Measurements from ENCODE around the gene TRAK1.

TRAK1 gene

GRCh38 chr3:42250761-42251160 lies 159.6 kb downstream of the TRAK1 start:
- CTCF ChIA-PET, result interaction anchor here (0.6 to 1.7 kb wide), 3 partner anchors 193 to 298 kb away, joined by 3 read pairs; no protein-coding TSS in a partner anchor
- TF ChIP-seq CTCF (IDR thresholded peaks at IDR 0.05; ENCODE audit: control extremely low read depth, extremely low read depth, low read depth, missing control alignments), result no peak

GRCh38 chr3:42254566-42254965 lies 163.4 kb downstream of the TRAK1 start:
- ChIA-PET POLR2A (no interaction called here), CTCF (interaction anchor here (1.2 to 1.4 kb wide), 3 partner anchors 9 to 25 kb away, joined by 3 to 5 read pairs (median 3); no protein-coding TSS in a partner anchor)
- DNase-seq (ENCODE audit: extremely low spot score), result no peak

More at GRCh38 chr3:42250761-42251160, 159.6 kb downstream of the TRAK1 start:
- no peak for DNase-seq (ENCODE audit: extremely low spot score)
- POLR2A ChIA-PET, result no interaction called here

GRCh38 chr3:42256135-42256819 lies 165.1 kb downstream of the TRAK1 start:
- ChIA-PET CTCF (interaction anchor here (1.4 to 1.5 kb wide), 2 partner anchors 9 to 15 kb away, joined by 3 to 5 read pairs; no protein-coding TSS in a partner anchor), POLR2A (no interaction called here)
- TF ChIP-seq CTCF (IDR thresholded peaks at IDR 0.05; ENCODE audit: control extremely low read depth, extremely low read depth, low read depth, missing control alignments), result no peak
- DNase-seq (ENCODE audit: extremely low spot score), result no peak

More at GRCh38 chr3:42254566-42254965, 163.4 kb downstream of the TRAK1 start:
- no peak for TF ChIP-seq CTCF (IDR thresholded peaks at IDR 0.05; ENCODE audit: control extremely low read depth, extremely low read depth, low read depth, missing control alignments)

GRCh38 chr3:42257007-42257406 lies 165.8 kb downstream of the TRAK1 start:
- ChIA-PET POLR2A (no interaction called here), CTCF (interaction anchor here (1.5 kb wide), 1 partner anchor 10 kb away, joined by 5 read pairs; no protein-coding TSS in a partner anchor)
- no peak for DNase-seq (ENCODE audit: extremely low spot score)
- TF ChIP-seq CTCF (IDR thresholded peaks at IDR 0.05; ENCODE audit: control extremely low read depth, extremely low read depth, low read depth, missing control alignments), result no peak

- ChIA-PET POLR2A (no interaction called here), CTCF (interaction anchor here (4.4 kb wide), 1 partner anchor 14 kb away, joined by 35 read pairs; no protein-coding TSS in a partner anchor)
- no peak for DNase-seq (ENCODE audit: extremely low spot score)
- TF ChIP-seq CTCF (IDR thresholded peaks at IDR 0.05; ENCODE audit: control extremely low read depth, extremely low read depth, low read depth, missing control alignments), result no peak
These were observed 171.4 kb downstream of the TRAK1 start for GRCh38 chr3:42262525-42262924.

- no peak for TF ChIP-seq CTCF (IDR thresholded peaks at IDR 0.05; ENCODE audit: control extremely low read depth, extremely low read depth, low read depth, missing control alignments)
- ChIA-PET POLR2A (no interaction called here), CTCF (interaction anchor here (4.4 kb wide), 1 partner anchor 15 kb away, joined by 35 read pairs; no protein-coding TSS in a partner anchor)
- no peak for DNase-seq (ENCODE audit: extremely low spot score)
These were observed 172.5 kb downstream of the TRAK1 start for GRCh38 chr3:42263354-42264346.

All from GM10248 (cell line).